Measurements from ENCODE around the gene SNHG17. TPM values are rescaled to one million over a fixed set of nuclear protein-coding genes. Genes with fewer than 3 reads are reported as not detected.

The SNHG17 gene
- total RNA-seq, 8 experiments from 2014 or later = 12.4 to 69.3 (median 32.3) TPM

DNA sequence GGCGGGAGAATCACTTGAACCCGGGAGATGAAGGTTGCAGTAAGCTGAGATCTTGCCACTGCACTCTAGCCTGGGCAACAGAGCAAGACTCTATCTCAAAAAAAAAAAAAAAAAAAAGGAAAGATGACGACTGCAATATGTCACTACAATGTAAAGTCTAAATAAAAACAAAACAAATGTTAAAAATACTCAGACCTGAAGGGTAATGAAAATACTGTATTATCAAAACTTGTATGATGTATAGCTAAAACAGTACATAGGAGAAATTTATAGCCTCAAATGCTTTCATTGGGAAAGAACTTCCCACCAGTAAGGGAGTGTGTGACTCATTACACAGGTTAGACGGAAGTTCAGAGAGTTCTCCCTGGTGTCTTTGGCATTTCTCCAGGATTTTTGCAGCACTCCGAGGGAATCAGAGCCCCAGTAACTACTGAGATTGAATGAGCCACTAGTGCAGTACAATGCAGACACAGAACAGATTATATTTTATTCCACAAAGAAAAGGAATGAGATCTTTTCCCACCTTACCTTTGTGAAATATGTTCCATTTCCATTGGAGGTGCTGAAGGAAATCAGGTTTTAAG lies 25.0 kb upstream of the SNHG17 start:
- no peak overlapping the region for H3K4me3 ChIP-seq
- in situ Hi-C loops (cut with MboI; ENCODE audit: low pct_unique_long_range_greater_than_20kb in 2 of 9, low sequenced_read_pairs in 9 of 9, unreplicated experiment in 9 of 9) = no loop called here
- 0 to 82% (median 45%) methylated on average over 1 to 5 of the region's 5 CpGs for WGBS, 10 experiments
- ATAC-seq (replicated peaks in 6 of 8) = peak in 6 of 8 experiments; percentile 54 to 97 (median 81)
- no peaks in the 10 kb centered on the region for H3K4me1 ChIP-seq (replicated peaks in 1 of 2)
- H3K27ac ChIP-seq = no peak overlapping the region

DNA sequence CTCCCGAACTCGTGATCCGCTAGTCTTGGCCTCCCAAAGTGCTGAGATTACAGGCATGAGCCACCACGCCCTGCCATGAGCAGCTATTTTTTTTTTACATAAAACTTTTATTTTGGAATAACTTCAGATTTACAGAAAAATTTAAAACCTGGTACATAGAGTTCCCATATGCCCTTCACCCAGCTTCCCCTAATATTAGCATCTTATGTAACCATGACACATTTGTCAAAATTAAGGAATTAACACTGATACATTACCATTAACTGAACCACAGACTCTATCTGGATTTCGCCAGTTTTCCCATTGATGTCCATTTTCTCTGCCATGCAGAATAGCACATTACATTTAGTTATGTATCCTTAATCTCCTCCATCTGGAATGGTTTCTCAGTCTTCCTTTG lies 23.2 kb upstream of the SNHG17 start:
- Histone ChIP-seq H3K4me3 (no peak overlapping the region), H3K27ac (no peak overlapping the region), H3K4me1 (replicated peaks in 1 of 2) (no peaks in the 10 kb centered on the region)
- in situ Hi-C loops (cut with MboI; ENCODE audit: low pct_unique_long_range_greater_than_20kb in 2 of 9, low sequenced_read_pairs in 9 of 9, unreplicated experiment in 9 of 9) = no loop called here
- WGBS, 10 experiments = 52 to 100% (median 89%) methylated on average over 1 to 5 of the region's 5 CpGs; no CpG with 5 or more reads in 2 of the 10 experiments
- no peak for ATAC-seq (replicated peaks in 6 of 8)

DNA sequence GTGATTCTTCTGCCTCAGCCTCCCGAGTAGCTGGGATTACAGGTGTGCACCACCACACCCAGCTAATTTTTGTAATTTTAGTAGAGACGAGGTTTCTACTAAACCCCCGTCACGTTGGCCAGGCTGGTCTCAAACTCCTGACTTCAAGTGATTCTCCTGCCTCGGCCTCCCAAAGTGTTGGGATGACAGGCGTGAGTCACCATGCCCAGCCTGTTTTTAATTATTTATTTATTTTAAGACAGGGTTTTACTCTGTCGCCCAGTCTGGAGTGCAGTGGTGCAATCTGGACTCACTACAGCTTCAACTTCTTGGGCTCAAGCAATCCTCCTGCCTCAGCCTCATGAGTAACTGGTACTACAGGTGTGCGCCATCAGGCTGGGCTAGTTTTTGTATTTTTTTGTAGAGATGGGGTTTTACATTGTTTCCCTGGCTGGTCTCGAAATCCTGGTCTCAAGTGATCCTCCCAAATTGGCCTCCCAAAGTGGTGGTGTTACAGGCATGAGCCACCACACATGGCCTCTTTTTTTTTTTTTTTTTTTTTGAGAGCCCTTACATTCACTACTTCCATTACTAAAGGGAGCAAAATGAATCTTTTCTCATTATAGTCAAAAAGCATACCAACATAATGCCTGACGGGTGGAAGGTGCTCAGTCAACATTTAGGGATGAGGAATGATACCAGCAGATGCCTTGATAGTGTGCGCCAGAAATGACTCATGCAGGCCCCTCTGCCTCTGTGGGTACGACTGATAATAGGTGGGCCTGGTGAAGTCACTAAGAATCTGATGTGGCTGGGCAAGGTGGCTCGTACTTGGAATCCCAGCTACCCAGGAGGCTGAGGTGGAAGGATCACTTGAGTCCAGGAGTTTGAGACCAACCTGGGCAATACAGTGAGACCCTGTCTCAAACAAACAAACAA lies 19.7 kb upstream of the SNHG17 start:
- Histone ChIP-seq H3K4me3 (no peak overlapping the region), H3K4me1 (replicated peaks in 1 of 2) (no peaks in the 10 kb centered on the region), H3K27ac (no peak overlapping the region)
- WGBS, 10 experiments = 13 to 91% (median 80%) methylated on average over 1 to 11 of the region's 13 CpGs
- in situ Hi-C loops (cut with MboI; ENCODE audit: low pct_unique_long_range_greater_than_20kb in 2 of 9, low sequenced_read_pairs in 9 of 9, unreplicated experiment in 9 of 9) = no loop called here
- no peak for ATAC-seq (replicated peaks in 6 of 8)

DNA sequence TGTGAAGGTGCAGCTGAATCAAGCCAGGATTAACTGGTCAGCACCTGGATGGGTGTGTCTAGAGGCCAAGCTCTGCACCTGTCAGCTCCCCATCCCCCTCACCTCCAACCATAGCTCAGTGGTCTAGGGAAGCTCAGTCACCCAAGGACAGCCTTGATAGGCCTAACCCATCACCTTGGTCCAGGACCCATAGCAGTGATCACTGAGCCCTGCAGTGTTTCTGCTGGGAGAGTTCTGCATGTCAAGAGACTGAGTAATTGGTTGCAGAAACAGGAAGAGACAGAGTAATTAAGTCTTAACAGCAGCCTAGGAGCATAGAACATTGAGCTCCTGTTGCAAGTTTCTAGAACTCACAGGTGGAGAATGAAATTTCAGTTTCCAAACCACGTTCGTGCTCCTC lies 18.8 kb upstream of the SNHG17 start:
- 83 to 100% (median 100%) methylated on average over 1 to 2 of the region's 2 CpGs; no CpG with 5 or more reads in 5 of the 10 experiments for WGBS, 10 experiments
- in situ Hi-C loops (cut with MboI; ENCODE audit: low pct_unique_long_range_greater_than_20kb in 2 of 9, low sequenced_read_pairs in 9 of 9, unreplicated experiment in 9 of 9) = no loop called here
- H3K27ac ChIP-seq = no peak overlapping the region
- no peak overlapping the region for H3K4me3 ChIP-seq
- no peak for ATAC-seq (replicated peaks in 6 of 8)
- H3K4me1 ChIP-seq (replicated peaks in 1 of 2) = no peaks in the 10 kb centered on the region

DNA sequence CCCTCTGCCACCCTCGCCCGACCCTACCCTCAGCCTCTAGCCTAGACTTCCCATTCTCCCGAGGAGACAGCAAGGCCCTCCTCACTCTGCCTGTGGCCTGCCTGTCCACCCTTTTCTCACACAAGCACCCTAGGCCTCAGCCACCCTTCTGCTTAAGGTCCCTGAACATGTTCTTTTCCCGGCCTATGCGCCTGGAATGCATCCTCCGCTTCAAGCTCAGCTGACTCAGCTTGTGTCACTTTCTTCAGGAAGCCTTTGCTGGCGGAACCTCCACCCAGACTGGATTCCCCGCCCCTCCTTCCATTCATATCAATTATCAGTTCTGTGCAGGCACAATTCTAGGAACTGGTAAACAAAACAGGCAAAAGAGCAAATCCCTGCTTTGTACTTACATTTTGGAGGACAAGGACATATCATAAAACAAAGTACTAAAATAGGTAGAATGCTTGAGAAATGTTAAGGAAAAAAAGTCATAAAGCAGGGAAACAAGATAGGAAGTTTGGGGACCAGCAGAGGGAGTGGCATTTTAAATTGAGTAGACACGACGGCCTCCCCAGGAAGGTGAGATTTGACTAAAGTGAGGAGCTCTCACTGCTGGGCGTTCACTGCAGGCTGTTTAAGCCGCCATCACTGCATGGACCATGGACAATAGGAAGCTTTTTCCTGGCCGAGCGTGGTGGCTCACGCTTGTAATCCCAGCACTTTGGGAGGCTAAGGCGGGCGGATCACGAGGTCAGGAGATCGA lies 17.9 kb upstream of the SNHG17 start:
- no peak overlapping the region for H3K27ac ChIP-seq
- peak in 2 of 8 experiments; percentile 93 to 95 for ATAC-seq (replicated peaks in 6 of 8)
- no peak overlapping the region for H3K4me3 ChIP-seq
- in situ Hi-C loops (cut with MboI; ENCODE audit: low pct_unique_long_range_greater_than_20kb in 2 of 9, low sequenced_read_pairs in 9 of 9, unreplicated experiment in 9 of 9) = no loop called here
- WGBS, 10 experiments = 21 to 100% (median 87%) methylated on average over 1 to 11 of the region's 19 CpGs
- H3K4me1 ChIP-seq (replicated peaks in 1 of 2) = peaks cover 0 to 2% of the 10 kb centered on the region in 2 donors

DNA sequence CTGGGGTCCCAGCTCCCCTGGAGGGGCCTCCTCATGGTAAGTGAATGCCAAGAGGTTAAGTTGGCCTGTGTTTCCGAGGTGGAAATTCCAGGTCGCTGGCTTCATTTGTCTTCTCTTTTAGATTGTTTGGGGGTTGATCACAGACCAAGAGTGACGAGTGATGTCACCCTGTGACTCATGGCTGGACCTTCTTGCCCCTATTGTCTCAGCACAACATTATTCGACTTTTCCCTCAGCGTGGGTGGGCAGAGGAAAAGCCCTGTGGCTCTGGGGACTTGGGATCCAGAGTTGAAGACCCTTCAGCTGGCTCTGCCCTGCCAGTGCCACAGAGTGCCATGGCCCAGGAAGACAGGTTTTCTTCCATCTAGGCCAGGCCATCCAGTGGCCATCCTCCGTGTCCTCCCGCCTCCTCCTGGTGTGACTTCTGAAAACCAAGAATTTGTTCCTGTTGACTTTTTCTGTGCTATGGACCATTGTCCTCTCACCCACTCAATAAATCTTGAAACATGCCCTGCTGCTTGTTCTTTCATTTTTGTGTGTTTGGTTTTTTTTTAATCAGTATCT lies 15.4 kb upstream of the SNHG17 start:
- peaks cover 8 to 12% of the 10 kb centered on the region in 2 donors for H3K4me1 ChIP-seq (replicated peaks in 1 of 2)
- no peak overlapping the region for H3K4me3 ChIP-seq
- H3K27ac ChIP-seq = no peak overlapping the region
- WGBS, 10 experiments = 0 to 100% (median 63%) methylated on average over 1 to 4 of the region's 7 CpGs; no CpG with 5 or more reads in 2 of the 10 experiments
- peak in 1 of 8 experiments; percentile 29 for ATAC-seq (replicated peaks in 6 of 8)
- in situ Hi-C loops (cut with MboI; ENCODE audit: low pct_unique_long_range_greater_than_20kb in 2 of 9, low sequenced_read_pairs in 9 of 9, unreplicated experiment in 9 of 9) = no loop called here

DNA sequence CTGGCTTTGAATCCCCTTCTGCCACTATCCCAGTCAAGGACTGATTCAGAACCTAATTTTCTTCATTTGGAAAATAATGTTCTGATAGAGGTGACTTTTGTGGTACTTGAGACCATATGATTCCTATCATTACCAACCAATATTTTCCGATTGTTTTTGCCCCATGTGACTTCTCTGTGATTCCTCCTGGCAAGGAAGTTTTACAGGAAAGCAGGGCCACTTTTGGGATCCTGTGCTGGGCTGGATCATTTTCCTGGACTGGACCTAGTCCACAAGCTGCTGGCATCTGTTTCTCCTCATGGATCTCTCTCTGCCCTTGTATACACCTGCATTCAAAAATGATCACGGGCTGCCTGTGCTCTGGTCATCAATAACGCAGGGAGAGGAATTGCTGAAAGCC lies 13.9 kb upstream of the SNHG17 start:
- no peak for ATAC-seq (replicated peaks in 6 of 8)
- Histone ChIP-seq H3K27ac (no peak overlapping the region), H3K4me1 (replicated peaks in 1 of 2) (peaks cover 8 to 12% of the 10 kb centered on the region in 2 donors), H3K4me3 (no peak overlapping the region)
- in situ Hi-C loops (cut with MboI; ENCODE audit: low pct_unique_long_range_greater_than_20kb in 2 of 9, low sequenced_read_pairs in 9 of 9, unreplicated experiment in 9 of 9) = no loop called here
- WGBS, 10 experiments = 86 to 100% (median 93%) methylated on average over 1 to 3 of the region's 3 CpGs; no CpG with 5 or more reads in 3 of the 10 experiments

DNA sequence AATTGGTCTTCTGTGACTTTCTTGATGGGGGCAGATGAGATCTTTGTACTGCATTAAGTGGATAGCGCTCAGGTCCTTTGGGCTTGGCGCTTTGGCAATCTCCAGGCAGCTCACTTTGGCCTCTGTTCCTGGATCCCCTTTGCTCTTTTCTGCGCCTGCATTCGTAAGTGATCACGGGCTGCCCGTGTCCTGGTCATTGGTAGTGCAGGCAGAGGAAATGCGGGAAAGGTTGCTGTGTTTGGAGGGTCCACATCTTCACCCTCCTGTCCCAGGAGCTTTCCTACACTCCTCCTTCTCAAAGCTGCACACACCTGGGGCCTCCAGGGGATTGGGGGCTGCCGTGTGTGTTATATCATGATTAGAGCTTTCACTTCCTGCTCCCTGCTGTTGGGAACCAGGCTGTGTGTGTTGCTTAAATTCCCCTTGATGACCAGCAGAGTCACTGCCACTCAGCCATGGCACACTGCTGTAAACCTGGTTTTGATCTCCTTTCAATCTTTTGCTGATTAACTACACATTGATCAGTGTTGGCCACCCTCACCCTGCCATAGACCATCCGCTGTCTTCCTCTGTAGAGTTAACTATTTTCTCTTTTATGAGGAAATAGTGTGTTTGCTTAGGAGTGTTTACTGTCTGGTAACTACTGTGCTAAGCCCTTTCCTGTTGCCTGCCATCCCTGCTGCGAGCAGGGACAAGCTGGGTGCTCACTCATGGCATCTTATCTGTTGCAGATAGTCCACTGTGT lies 13.0 kb upstream of the SNHG17 start:
- in situ Hi-C loops (cut with MboI; ENCODE audit: low pct_unique_long_range_greater_than_20kb in 2 of 9, low sequenced_read_pairs in 9 of 9, unreplicated experiment in 9 of 9) = no loop called here
- H3K27ac ChIP-seq = no peak overlapping the region
- WGBS, 10 experiments = 70 to 100% (median 95%) methylated on average over 1 to 7 of the region's 10 CpGs
- H3K4me3 ChIP-seq = no peak overlapping the region
- H3K4me1 ChIP-seq (replicated peaks in 1 of 2) = peaks cover 8 to 12% of the 10 kb centered on the region in 2 donors
- ATAC-seq (replicated peaks in 6 of 8) = no peak

DNA sequence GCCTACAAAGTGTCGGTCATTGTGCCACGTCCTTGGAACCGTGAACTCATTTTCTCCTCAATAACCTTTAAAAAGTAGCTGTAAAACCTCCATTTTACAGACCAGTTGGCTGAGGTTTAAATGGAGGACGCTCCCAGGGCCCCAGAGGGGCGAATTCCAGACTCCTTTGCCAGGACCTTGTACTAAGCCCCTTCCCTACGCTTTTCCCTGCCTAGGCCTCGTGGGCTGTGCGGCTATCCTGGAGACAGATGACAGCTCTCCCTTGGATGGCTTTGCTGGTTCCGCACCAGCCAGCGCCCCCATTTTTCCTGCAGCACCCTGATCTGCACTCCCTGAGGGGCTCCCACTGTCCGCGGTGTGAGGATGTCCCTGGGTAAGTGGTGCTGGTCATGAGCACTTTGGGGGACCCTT lies 12.1 kb upstream of the SNHG17 start:
- no peak for ATAC-seq (replicated peaks in 6 of 8)
- peak overlapping the region; percentile 65 to 95 (median 93) for H3K4me3 ChIP-seq
- no peak overlapping the region for H3K27ac ChIP-seq
- 30 to 100% (median 80%) methylated on average over 1 to 7 of the region's 12 CpGs; no CpG with 5 or more reads in 2 of the 10 experiments for WGBS, 10 experiments
- in situ Hi-C loops (cut with MboI; ENCODE audit: low pct_unique_long_range_greater_than_20kb in 2 of 9, low sequenced_read_pairs in 9 of 9, unreplicated experiment in 9 of 9) = no loop called here
- H3K4me1 ChIP-seq (replicated peaks in 1 of 2) = peaks cover 8 to 12% of the 10 kb centered on the region in 2 donors

DNA sequence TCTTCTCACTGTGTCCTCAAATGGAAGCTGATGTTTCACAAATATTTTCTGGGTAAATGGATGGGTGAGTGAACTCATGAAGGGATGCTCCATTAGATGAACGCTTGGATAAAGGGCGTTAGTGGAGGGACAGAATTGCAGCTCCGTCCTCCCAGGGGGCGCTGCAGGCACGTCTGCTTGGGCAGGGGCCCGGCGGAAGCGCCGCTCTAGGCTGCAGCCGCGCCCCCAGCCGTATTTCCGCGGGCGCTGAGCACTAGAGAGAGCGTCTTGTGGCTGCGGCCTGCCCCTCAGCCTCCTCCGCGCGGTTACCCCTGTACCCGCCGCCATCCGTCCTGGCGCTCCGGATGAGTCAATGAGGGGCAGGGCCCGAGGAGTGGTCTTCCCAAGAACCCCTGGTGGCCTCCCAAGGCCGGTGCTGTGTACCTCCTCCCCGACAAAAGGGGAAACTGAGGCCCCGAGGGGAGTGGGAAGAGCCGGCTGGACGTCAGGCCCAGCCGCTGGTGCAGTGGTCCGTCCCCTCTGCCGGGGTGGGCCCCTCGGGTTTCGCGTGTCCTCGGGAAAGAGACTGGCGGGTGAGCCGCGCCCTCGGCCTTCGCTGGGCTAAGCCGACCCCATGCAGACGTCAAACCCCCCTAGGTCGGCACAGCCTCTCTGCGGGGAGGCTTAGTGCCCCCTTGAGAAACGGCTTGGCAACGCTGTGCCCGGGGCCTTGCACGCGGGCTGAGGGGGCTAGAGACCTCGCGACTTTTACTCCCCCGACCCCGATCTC lies 11.5 kb upstream of the SNHG17 start:
- 0 to 5% (median 0%) methylated on average over 1 to 5 of the region's 56 CpGs; no CpG with 5 or more reads in 5 of the 10 experiments for WGBS, 10 experiments
- peak; percentile 95 to 98 (median 96) for ATAC-seq (replicated peaks in 6 of 8)
- Histone ChIP-seq H3K27ac (peak overlapping the region; percentile 60 to 64), H3K4me3 (peak overlapping the region; percentile 65 to 95 (median 93)), H3K4me1 (replicated peaks in 1 of 2) (peaks cover 11 to 14% of the 10 kb centered on the region in 2 donors)
- in situ Hi-C loops (cut with MboI; ENCODE audit: low pct_unique_long_range_greater_than_20kb in 2 of 9, low sequenced_read_pairs in 9 of 9, unreplicated experiment in 9 of 9) = no loop called here

DNA sequence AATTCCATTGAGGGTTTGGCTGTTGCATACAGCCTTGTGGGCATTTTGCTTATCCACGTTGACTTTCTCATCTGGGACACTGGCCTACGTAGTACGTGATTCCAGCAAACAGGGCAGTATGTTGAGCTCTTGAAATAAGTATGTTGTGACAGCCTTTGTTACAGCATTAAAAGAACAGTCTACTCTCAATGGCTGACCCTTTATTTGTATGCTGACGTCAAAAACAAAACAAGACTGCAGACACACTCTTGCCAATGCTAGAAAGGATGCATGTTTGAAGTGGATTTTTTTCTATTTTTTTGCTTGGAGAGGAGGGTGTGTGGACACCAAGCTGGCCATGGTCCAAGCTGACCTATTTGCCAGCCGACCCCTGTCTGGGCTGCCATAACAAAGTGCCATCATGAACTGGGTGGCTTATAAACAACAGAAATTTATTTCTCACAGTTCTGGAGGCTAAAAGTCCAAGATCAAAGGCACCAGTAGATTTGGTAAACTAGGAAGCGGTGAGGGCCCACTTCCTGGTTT lies 10.8 kb upstream of the SNHG17 start:
- ATAC-seq (replicated peaks in 6 of 8) = peak in 1 of 8 experiments; percentile 2
- in situ Hi-C loops (cut with MboI; ENCODE audit: low pct_unique_long_range_greater_than_20kb in 2 of 9, low sequenced_read_pairs in 9 of 9, unreplicated experiment in 9 of 9) = no loop called here

More for the DNA sequence above, 10.8 kb upstream of the SNHG17 start:
- Histone ChIP-seq H3K4me3 (peak overlapping the region; percentile 65 to 95 (median 93)), H3K27ac (no peak overlapping the region), H3K4me1 (replicated peaks in 1 of 2) (peaks cover 12 to 15% of the 10 kb centered on the region in 2 donors)
- 17 to 95% (median 88%) methylated on average over 1 to 6 of the region's 6 CpGs; no CpG with 5 or more reads in 1 of the 10 experiments for WGBS, 10 experiments
